Activated CD4-positive, alpha-beta T cell treated with anti-CD3 and anti-CD28 coated beads, Interleukin-2, amount 50 U/mL, for 24 hours (primary cell): Measurements from ENCODE around the gene CCSAP.

Experiments
- DNase-seq, 2 donors: peaks; one replicate each; pipeline ENCODE4 v3.0.0-alpha.2; 2020; ENCODE audit warnings: low read depth in 1 of 2, low spot score in 1 of 2

The CCSAP gene

DNA sequence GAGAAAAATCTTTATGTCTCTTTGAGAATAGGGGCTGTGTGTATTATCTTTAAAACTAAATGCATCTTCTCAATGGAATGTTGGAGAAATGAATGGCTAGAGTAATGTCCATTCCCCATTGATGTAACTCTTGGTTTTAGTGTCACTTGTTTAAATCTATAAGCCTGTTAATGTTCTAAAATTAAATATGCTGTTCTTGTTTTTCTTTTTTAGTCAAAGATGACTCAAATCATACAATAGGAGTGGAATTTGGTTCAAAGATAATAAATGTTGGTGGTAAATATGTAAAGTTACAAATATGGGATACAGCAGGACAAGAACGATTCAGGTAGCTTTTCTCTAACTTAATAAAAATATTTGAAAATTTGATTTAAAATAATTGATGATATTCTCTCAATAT, 54.3 kb downstream of the CCSAP start:
- DNase-seq, result no peak

DNA sequence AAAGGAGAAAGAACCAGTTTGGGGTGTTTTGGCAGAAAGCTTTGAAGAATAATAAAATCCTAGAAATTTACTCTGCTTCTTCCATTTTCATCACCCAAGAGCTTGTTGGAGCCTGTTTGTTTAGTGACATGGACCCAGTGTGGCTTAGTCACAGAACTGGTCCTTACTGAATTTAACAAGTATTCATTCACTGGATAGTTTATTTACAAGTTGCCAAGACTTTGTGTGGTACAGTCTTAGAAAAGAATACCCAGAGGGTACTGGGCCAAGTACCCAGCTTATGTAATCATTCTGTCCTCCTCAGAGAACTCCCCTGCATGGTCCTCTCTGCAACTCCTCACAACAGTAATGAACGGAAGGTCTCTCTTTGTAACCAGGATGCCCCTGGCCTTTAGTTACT, 55.6 kb downstream of the CCSAP start:
- no peak for DNase-seq

DNA sequence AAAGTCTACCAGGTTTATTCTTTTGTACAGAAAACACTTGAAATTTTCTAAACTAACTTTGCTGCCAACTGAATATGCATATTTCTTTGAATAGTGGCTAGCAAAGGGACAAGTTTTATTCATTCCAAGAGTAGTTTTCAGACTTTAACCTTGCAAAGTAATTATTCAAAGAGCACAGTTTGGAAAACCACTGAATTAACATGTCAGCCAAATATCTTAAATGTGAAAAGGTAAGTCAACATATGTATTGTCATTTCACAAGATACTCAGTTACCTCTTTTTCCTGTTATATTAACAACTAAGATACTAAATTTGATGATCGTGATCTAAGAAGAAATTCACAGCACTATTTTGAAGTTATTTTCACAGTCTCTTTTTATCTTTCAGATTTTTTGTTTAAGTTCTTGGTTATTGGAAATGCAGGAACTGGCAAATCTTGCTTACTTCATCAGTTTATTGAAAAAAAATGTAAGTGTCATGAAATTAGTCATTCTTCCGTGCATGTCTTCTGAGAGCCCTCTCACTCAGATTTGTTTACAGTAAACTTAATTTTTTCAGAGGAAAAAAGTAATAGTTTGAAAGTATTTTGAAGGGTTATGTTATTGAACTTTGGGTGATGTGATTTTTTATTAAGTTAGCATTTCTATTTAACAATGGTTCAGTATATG, 56.6 kb downstream of the CCSAP start:
- no peak for DNase-seq

DNA sequence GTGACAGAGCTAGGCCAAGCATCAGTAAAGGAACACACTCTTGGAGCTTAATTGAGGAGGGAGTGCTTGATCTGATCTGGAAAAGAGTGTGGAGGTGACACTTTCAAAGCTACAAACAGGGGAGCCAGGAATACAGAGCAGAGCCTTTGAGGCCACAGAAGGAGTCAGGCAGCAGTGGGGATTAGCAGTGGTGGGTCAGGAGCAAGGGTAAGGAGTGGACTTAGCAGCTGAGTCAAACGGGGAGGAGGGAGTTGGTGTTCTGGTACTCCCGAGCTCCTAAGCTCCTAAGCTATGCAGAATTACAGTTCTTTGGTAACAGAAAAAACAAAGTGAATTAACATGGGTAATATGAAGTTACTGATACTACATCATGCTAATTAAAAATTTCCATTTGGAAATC, 57.4 kb downstream of the CCSAP start:
- no peak for DNase-seq

DNA sequence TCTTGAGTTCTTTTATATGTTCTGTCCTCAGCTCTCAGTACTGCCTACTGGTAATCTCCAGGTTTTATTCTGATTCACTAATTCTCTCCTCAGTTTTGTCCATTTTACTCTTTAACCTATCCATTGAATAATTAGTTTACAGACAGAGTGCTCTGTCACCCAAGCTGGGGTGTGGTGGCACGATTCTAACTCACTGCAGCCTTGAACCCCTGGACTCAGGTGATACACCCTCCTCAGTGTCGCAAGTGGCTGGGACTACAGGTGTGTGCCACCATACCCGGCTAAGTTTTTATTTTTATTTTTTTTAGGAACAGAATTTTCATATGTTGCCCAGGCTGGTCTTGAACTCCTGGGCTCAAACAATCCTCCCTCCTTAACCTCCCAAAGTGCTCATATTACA, 58.0 kb downstream of the CCSAP start:
- no peak for DNase-seq

DNA sequence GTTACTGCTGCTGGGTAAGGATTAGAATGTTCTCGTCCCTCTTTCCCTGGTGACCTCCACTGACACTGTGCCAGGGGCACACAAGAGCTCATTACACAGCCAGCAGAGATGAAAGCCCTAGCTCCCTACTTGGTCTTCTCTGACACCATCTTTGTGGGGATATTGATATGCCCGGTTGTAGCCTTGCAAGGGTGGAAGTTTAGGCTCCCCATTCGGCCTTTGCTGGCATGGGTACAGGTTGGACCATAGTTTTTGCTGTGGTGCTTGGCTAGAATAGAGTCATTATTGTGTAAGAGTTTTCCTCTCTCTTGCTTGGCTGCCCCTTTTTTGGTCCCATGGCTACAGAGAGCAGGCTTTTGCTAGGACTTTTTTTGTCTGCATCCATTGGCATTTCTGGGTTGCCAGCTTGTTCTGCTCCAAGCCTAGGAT, 59.6 kb downstream of the CCSAP start:
- DNase-seq, result no peak

DNA sequence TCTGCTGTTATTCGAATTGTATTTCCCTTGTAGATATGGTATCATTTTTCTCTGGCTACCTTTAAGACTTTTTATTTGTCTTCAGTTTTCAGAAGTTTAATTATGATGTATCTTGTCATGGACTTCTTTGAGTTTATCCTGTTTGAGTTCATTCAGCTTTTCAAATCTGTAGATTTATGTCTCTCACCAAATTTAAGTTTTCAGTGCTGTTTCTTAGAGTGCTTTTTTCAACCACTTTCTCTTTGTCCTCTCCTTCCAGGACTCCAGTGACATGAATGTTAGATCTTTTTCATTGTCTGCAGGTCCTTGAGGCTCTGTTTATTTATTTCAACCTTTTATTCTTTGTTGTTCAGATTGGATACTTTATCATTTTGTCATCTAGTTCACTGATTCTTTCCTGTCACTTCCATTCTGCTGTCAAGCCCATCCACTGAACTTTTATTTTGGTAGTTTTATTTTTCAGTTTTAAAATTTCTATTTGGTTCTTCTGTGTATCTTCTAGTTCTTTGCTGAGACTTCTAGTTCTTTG, 60.5 kb downstream of the CCSAP start:
- DNase-seq, result no peak

DNA sequence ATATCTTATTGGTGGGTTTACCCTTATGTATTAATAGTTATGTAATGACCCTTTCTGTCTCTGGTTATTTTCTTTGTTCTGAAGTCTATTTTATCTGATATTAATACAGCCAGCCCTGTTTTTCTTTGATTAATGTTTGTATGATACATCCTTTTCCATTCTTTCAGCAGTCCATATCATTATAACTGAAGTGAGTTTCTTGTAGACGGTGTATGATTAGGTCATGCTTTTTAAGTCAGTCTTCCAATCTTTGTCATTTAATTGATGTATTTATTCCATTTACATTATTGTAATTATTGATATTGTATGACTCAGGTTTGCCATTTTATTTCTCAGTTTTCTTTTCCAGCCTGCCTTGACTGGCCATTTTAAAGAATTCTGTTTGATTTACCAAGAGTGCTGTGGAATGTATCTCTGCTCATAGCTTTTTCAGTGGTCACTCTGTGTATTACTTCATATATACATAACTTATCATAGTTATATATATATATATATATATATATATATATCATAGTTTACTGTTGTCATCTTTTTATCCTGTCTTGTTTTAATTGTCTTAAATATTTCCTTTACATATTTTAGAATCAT, 61.4 kb downstream of the CCSAP start:
- DNase-seq, result no peak

DNA sequence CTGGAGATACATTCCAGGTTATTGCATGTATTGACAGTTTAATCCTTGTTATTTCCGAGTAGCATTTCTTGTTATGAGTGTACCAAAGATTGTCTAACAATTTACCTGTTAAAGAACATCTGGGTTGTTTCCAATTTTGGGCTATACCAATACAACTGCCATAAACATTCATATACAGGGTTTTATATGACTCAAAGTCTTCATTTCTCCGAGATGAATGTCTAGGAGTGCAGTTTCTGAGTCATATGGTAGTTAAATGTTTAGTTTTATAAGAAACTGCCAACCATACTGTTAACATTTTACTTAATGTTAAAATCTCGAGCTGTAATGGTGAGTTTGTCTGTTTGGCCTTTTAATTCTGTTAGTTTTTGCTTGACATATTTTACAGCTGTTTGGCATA, 61.9 kb downstream of the CCSAP start:
- DNase-seq, result no peak

DNA sequence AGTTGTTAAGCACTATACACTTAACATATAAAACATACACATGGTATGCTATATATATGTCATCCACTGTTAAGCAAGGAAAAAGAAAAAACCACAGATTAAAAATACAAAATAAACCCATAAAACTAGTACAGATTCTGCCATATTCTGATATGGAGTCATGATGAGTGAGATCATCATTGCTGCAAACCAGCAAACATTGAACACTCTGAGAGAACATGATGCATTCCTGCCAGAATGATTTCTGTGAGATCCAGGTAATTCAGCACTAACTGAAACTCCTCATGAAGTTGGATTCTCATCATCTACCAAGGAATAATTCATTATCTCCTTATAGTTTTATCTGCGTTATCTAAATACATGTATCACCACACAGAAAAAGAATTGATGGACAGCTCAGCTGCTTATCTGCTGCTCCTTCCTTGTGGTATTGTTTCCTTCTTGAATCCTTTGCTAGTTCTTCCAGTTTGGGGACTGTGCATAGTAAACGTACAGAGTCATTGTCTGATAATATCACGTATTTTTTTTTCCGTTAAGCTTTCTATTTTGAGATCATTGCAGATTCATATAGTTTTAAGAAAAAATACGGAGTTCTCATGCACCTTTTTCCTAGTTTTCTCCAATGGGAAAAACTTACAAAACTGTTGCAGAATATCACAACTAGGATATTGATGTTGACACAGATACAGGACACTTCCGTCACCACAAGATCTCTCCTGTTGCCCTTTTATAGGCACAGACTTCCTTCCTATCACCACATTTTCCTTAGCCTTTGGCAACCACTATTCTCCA, 62.6 kb downstream of the CCSAP start:
- no peak for DNase-seq

DNA sequence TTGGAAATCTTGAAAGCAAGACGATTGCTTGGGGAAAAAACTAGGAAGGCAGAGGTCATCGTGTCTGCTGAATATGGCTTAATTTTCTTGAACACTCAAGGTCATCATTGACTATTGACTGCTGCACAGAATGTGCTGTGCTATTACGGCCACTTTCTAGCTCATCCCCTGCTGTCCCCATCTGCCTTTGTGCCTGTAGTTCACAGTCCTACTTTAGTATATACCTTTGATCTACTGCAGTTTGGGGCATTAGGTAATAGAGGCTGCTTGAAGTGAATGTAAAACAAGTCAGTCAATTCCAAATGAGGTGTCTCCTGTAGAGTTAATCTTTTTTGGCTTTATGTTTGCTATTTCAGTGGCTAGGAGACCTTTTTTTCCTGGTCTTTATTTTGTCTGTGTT, 63.6 kb downstream of the CCSAP start:
- DNase-seq, result no peak

DNA sequence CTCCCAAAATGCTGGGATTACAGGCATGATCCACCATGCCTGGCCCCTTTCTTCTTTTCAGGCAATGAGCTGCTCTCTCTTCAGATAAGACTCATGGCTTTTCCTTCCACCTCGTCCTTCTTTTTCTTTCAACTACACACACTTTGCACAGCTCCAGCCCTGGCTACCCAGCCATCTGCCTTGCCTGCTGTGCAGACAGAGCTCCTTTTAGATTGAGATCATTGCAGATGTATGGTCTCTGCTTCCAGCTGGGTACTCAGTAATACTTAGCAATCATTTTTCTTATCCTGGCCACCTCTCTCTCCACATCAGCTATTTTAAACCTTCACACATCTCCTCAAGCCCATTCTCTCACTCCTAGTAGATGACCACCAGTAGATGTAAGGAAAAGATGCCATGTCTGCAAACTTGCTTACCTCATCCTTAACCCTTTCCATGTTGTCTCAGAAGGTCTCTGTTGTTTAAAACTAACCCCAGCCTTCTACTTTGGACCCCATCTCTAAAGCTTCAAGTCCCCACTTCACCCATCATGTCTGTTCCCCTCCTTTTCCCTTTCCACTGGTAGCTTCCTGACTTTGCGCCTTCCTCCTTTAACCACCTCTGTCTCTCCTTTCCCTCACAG, 64.6 kb downstream of the CCSAP start:
- no peak for DNase-seq

DNA sequence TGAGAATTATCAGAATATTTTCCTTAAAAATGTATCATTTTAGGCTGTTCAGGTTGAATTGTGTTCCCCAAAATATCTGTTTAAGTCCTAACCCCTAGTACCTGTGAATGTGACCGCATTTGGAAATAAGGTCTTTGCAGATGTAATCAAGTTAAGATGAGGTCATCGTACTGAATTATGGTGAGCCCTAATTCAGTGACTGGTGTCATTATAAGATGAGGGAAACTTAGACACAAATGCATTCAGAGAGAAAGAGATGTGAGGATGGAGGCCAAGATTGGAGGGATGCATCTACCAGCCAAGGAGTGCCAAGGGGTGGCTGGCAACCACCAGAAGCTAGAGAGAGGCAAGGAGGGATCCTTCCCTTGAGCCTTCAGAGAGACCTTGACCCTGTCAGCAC, 67.8 kb downstream of the CCSAP start:
- no peak for DNase-seq

DNA sequence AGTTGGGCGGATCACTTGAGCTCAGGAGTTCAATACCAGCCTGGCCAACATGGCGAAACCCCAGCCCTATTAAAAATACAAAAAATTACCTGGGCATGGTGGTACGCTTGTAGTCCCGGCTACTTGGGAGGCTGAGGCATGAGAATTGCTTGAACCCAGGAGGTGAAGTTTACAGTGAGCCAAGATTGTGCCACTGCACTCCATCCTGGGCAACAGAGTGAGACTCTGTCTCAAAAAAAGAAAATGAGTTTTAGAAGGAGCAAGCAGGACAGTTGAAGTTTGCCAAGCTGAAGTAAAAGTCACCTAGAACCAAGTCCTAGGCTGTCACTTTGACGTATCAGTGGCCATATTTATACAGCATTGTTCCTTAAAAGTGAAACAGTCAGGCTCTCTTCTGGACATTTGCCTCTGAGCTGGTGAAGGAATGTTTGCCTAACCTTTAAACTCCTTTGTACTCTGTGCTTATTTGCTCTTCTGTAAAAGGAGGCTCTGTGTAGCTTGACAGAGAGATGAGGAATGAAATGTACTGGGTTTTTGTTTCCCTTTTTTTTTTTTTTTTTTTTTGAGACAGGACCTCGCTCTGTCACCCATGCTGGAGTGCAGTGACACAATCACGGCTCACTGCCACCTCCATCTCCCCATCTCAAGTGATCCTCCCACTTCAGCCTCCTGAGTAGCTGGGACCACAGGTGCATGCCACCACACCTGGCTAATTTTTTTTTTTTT, 69.2 kb downstream of the CCSAP start:
- DNase-seq, result no peak

DNA sequence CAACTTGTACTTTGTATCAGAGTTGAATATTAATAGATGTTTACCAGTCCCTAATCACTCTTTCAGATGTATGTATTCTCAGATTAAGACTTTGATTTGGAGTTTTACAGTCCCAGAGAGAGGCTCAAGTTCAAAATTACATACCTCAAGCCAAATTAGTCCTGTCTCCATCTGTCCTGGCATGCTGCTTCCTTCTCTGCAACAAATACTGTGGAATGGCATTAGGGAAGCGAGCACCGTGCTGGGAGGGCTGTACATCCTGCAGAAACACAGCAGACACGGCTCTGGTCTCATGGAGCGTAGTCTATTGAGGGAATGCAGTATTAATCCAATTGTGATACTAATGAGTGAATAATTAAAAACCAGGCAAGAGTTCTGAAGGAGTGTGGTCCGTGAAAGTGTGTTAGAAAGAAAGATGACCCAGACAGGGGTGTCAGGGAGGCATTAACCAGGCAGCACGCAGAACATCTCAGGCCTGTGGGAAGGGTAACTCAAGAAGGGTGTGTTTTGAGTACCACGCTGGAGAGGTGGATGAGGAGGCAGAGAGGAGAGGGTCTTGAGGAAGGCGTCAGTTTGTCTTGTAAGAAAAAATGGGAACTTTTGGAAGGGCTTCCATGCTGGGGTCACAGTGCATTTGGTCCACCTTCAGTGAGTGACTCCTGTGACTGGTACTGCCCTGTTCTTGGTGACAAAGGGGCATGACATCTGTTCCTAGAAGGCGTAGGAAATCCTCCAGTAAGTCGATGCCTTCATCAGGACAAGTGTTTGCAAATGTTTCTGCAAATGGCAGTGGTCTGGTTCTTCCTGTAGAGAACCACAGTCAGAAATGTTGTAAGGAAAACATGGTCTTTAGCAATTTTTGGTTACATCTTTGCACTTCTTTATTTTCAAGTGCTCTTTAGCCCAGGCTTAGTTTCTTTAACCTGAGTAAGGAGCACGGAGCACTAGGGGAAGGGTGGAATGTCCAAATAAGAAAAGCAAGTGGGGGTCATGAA, 70.4 kb downstream of the CCSAP start:
- no peak for DNase-seq

DNA sequence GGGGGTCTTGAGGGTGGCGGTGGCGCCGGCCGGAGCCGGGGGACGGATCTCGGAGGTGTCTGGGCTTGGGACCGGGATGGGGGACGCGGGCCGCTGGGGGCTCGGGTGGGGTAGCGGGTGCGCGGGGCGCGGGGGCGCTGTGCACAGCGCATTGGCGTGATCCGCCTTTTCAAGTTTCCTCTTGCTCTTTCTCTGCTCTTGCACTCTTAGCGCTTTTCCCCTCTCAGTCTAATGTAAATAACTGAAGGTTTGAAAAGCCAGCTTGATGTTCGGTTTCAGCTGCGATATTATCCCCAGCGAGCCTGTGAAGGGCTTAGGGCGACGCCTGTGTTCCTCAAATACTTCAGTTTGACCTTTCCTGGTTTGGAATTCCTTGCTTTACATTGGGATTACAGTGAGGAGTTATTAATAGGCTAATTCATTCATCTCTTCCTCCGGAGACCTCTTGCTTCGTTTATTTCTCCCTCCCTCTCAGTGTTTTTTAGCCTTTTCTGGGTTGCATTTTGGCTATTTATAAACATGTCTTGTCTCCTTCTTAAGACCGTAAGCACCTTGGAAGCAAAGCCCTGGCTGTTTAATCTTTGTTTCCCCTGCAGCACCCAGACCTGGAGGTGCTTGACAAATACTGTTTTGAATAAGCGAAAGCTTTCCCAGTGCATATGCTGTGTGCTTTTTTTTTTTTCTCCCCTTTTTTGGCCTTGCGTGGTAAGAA, 71.2 kb downstream of the CCSAP start:
- no peak for DNase-seq
